Measurements from ENCODE around the gene USH1G.

The USH1G gene

DNA sequence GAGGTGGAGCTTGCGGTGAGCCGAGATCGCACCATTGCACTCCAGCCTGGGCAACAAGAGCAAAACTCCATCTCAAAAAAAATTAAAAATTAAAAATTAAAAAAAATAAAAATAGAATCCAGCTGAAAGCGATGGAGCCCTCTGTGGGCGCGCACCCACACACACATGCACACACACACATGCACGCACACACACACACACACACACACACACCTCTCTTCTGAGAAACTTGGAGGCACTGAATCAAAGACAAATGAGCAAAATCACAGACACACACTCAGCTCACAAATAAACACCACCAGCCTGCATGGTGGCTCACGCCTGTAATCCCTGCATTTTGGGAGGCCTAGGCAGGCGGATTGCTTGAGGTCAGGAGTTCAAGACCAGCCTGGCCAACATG is 20.0 kb downstream of the USH1G start:
- TF ChIP-seq, protein P1, sequence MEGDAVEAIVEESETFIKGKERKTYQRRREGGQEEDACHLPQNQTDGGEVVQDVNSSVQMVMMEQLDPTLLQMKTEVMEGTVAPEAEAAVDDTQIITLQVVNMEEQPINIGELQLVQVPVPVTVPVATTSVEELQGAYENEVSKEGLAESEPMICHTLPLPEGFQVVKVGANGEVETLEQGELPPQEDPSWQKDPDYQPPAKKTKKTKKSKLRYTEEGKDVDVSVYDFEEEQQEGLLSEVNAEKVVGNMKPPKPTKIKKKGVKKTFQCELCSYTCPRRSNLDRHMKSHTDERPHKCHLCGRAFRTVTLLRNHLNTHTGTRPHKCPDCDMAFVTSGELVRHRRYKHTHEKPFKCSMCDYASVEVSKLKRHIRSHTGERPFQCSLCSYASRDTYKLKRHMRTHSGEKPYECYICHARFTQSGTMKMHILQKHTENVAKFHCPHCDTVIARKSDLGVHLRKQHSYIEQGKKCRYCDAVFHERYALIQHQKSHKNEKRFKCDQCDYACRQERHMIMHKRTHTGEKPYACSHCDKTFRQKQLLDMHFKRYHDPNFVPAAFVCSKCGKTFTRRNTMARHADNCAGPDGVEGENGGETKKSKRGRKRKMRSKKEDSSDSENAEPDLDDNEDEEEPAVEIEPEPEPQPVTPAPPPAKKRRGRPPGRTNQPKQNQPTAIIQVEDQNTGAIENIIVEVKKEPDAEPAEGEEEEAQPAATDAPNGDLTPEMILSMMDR (IDR thresholded peaks at IDR 0.05): no peak
- no peaks in the 10 kb centered on the region for H3K9me3 Mint-ChIP-seq
- H3K36me3 Mint-ChIP-seq (ENCODE audit: low read depth): no peaks in the 10 kb centered on the region
- H3K4me1 Mint-ChIP-seq: peaks cover 6% of the 10 kb centered on the region
- H3K27ac Mint-ChIP-seq: no peak overlapping the region
- DNase-seq: no peak
- H3K4me3 Mint-ChIP-seq: no peak overlapping the region
- H3K27me3 Mint-ChIP-seq (ENCODE audit: low read depth, poor library complexity): peaks cover 54% of the 10 kb centered on the region

GRCh38 chr17:74901353-74902135 is 21.5 kb downstream of the USH1G start:
- no peak for DNase-seq
- TF ChIP-seq, protein P1 (IDR thresholded peaks at IDR 0.05): no peak
- no peak overlapping the region for H3K27ac Mint-ChIP-seq

GRCh38 chr17:74900208-74900607 is 22.8 kb downstream of the USH1G start:
- no peaks in the 10 kb centered on the region for H3K4me1 Mint-ChIP-seq

More at GRCh38 chr17:74901353-74902135, 21.5 kb downstream of the USH1G start:
- Mint-ChIP-seq H3K4me3 (no peak overlapping the region), H3K4me1 (peaks cover 6% of the 10 kb centered on the region), H3K27me3 (ENCODE audit: low read depth, poor library complexity) (peaks cover 64% of the 10 kb centered on the region), H3K9me3 (no peaks in the 10 kb centered on the region), H3K36me3 (ENCODE audit: low read depth) (no peaks in the 10 kb centered on the region)

GRCh38 chr17:74898376-74898946 is 24.6 kb downstream of the USH1G start:
- TF ChIP-seq, protein P1 (IDR thresholded peaks at IDR 0.05): no peak
- Mint-ChIP-seq H3K27me3 (ENCODE audit: low read depth, poor library complexity) (peaks cover 89% of the 10 kb centered on the region), H3K9me3 (no peaks in the 10 kb centered on the region), H3K36me3 (ENCODE audit: low read depth) (no peaks in the 10 kb centered on the region), H3K27ac (no peak overlapping the region), H3K4me1 (peaks cover 11% of the 10 kb centered on the region), H3K4me3 (no peak overlapping the region)
- no peak for DNase-seq

More at GRCh38 chr17:74900208-74900607, 22.8 kb downstream of the USH1G start:
- H3K27ac Mint-ChIP-seq: no peak overlapping the region
- H3K36me3 Mint-ChIP-seq (ENCODE audit: low read depth): no peaks in the 10 kb centered on the region
- no peak overlapping the region for H3K4me3 Mint-ChIP-seq
- TF ChIP-seq, protein P1 (IDR thresholded peaks at IDR 0.05): no peak
- no peak for DNase-seq
- peaks cover 78% of the 10 kb centered on the region for H3K27me3 Mint-ChIP-seq (ENCODE audit: low read depth, poor library complexity)
- no peaks in the 10 kb centered on the region for H3K9me3 Mint-ChIP-seq

GRCh38 chr17:74893936-74894671 is 29.0 kb downstream of the USH1G start:
- Mint-ChIP-seq H3K27me3 (ENCODE audit: low read depth, poor library complexity) (peaks cover 98% of the 10 kb centered on the region), H3K4me1 (peaks cover 21% of the 10 kb centered on the region)

More at GRCh38 chr17:74893936-74894671, 29.0 kb downstream of the USH1G start:
- no peaks in the 10 kb centered on the region for H3K9me3 Mint-ChIP-seq
- no peak for DNase-seq
- TF ChIP-seq, protein P1 (IDR thresholded peaks at IDR 0.05): no peak
- H3K36me3 Mint-ChIP-seq (ENCODE audit: low read depth): no peaks in the 10 kb centered on the region
- peak overlapping the region; percentile 78 for H3K4me3 Mint-ChIP-seq
- no peak overlapping the region for H3K27ac Mint-ChIP-seq
